HepG2 (cell line): Measurements from ENCODE around the gene B4GALT1. TPM values are rescaled to one million over a fixed set of nuclear protein-coding genes. Genes with fewer than 3 reads are reported as not detected.

ENCODE experiments used
- EEA1 ChIP-seq: sonication (generic); formaldehyde crosslinking; IDR thresholded peaks from 2 replicates; pipeline ENCODE4 v1.5.1; 2020; ENCODE audit warnings: mild to moderate bottlenecking, missing genetic modification reagents, borderline replicate concordance
- ELF3 ChIP-seq: IDR thresholded peaks from 2 replicates; pipeline ENCODE4 v1.6.1; 2016; ENCODE audit warnings: missing genetic modification reagents, missing compliant biosample characterization
- HES4 ChIP-seq: sonication (generic); formaldehyde crosslinking; IDR thresholded peaks from 2 replicates; pipeline ENCODE4 v1.9.0; 2021; ENCODE audit warnings: mild to moderate bottlenecking, missing genetic modification reagents, borderline replicate concordance
- HNRNPLL ChIP-seq: fragments of 200-400 bp; formaldehyde crosslinking; IDR thresholded peaks from 2 replicates; pipeline ENCODE4 v1.6.1; 2017; ENCODE audit warnings: mild to moderate bottlenecking, low read depth, low read length; ENCODE audit not compliant: poor library complexity, severe bottlenecking
- KDM1A ChIP-seq: IDR thresholded peaks from 2 replicates; pipeline ENCODE4 v1.6.1; 2016; ENCODE audit warnings: missing compliant biosample characterization
- LCORL ChIP-seq, 2 experiments: fragments of 450-650 bp in 1 of 2; sonication (generic) in 1 of 2; formaldehyde crosslinking in 1 of 2; IDR thresholded peaks; 2 replicates each; pipeline versions ENCODE4 v1.5.0 to v1.6.1; 2017 to 2020; ENCODE audit warnings: antibody characterized with exemption in 1 of 2, missing genetic modification reagents in 1 of 2
- MYNN ChIP-seq: sonication (generic); formaldehyde crosslinking; IDR thresholded peaks from 2 replicates; pipeline ENCODE4 v1.4.0; 2020; ENCODE audit warnings: mild to moderate bottlenecking, low read depth, missing genetic modification reagents
- PITX1 ChIP-seq: sonication (generic); formaldehyde crosslinking; IDR thresholded peaks from 2 replicates; pipeline ENCODE4 v1.5.1; 2020; ENCODE audit warnings: mild to moderate bottlenecking, missing genetic modification reagents
- PRPF4 ChIP-seq: fragments of 200-400 bp; formaldehyde crosslinking; IDR thresholded peaks from 2 replicates; pipeline ENCODE4 v1.6.1; 2016; ENCODE audit warnings: low read length, low read depth; ENCODE audit not compliant: poor library complexity, severe bottlenecking
- RFX5 ChIP-seq: IDR thresholded peaks from 2 replicates; pipeline ENCODE4 v1.6.1; 2011; ENCODE audit warnings: low read depth, low read length, improper control_type of control experiment
- ZFAT ChIP-seq: sonication (generic); formaldehyde crosslinking; conservative IDR thresholded peaks from 2 replicates; pipeline ENCODE4 v1.8.1; 2023; ENCODE audit warnings: missing genetic modification reagents, inconsistent platforms
- ZMYM4 ChIP-seq: sonication (generic); formaldehyde crosslinking; IDR thresholded peaks from 2 replicates; pipeline ENCODE4 v1.8.1; 2023; ENCODE audit warnings: mild to moderate bottlenecking, missing genetic modification reagents
- ZNF12 ChIP-seq: sonication (generic); formaldehyde crosslinking; IDR thresholded peaks from 2 replicates; pipeline ENCODE4 v1.5.0; 2020; ENCODE audit warnings: missing genetic modification reagents
- ZNF256 ChIP-seq: sonication (generic); formaldehyde crosslinking; conservative IDR thresholded peaks from 2 replicates; pipeline ENCODE4 v1.4.0; 2020; ENCODE audit warnings: missing genetic modification reagents
- ZNF552 ChIP-seq: sonication (generic); formaldehyde crosslinking; IDR thresholded peaks from 2 replicates; pipeline ENCODE4 v1.9.0; 2022; ENCODE audit warnings: missing genetic modification reagents, mild to moderate bottlenecking, borderline replicate concordance
- polyA plus RNA-seq, 8 experiments: library from polyadenylated mRNA; depleted of rRNA in 3 of 8; stranded (reverse) in 7 of 8; unstranded in 1 of 8; fragments of >200 nt; fragmentation: Illumina TruSeq in 4 of 8; extraction: Trizol in 4 of 8; gene quantifications; 2 replicates each; pipeline versions ENCODE4 v1.2.1 to v1.2.3, GENCODE V29; 2011 to 2016; ENCODE audit warnings: low read depth in 4 of 8, missing spikeins in 1 of 8, mixed read lengths in 1 of 8; ENCODE audit not compliant: insufficient read depth in 1 of 8
- total RNA-seq, 5 experiments: library from RNA; depleted of rRNA; stranded (reverse); fragments of >200 nt; fragmentation: Illumina TruSeq; extraction: Trizol; gene quantifications; 2 replicates each; pipeline ENCODE4 v1.2.3, GENCODE V29; 2016; ENCODE audit warnings: low read depth in 1 of 5
- TF ChIP-seq, protein P1 (sequence below): sonication (generic); formaldehyde crosslinking; IDR thresholded peaks from 2 replicates; pipeline ENCODE4 v1.9.0; 2021; ENCODE audit warnings: missing genetic modification reagents, borderline replicate concordance
- TF ChIP-seq, protein P2 (sequence below): sonication (generic); formaldehyde crosslinking; IDR thresholded peaks from 2 replicates; pipeline ENCODE4 v1.5.0; 2020; ENCODE audit warnings: mild to moderate bottlenecking, missing genetic modification reagents
- TF ChIP-seq, protein P3 (sequence below): sonication (generic); formaldehyde crosslinking; IDR thresholded peaks from 2 replicates; pipeline ENCODE4 v1.8.1; 2023; ENCODE audit warnings: missing genetic modification reagents, mild to moderate bottlenecking, borderline replicate concordance
- TF ChIP-seq, protein P4 (sequence below): sonication (generic); formaldehyde crosslinking; IDR thresholded peaks from 2 replicates; pipeline ENCODE4 v1.5.1; 2020; ENCODE audit warnings: missing genetic modification reagents, mild to moderate bottlenecking, borderline replicate concordance
- TF ChIP-seq, protein P5 (sequence below): sonication (generic); formaldehyde crosslinking; IDR thresholded peaks from 2 replicates; pipeline ENCODE4 v1.5.0; 2020; ENCODE audit warnings: mild to moderate bottlenecking, missing genetic modification reagents

Gene B4GALT1
- total and polyA plus RNA-seq, 2 of the 13 experiments (the other 11 are each of a cell fraction or from before 2014, with no cell fraction given): 15.7 to 33.5 TPM

DNA sequence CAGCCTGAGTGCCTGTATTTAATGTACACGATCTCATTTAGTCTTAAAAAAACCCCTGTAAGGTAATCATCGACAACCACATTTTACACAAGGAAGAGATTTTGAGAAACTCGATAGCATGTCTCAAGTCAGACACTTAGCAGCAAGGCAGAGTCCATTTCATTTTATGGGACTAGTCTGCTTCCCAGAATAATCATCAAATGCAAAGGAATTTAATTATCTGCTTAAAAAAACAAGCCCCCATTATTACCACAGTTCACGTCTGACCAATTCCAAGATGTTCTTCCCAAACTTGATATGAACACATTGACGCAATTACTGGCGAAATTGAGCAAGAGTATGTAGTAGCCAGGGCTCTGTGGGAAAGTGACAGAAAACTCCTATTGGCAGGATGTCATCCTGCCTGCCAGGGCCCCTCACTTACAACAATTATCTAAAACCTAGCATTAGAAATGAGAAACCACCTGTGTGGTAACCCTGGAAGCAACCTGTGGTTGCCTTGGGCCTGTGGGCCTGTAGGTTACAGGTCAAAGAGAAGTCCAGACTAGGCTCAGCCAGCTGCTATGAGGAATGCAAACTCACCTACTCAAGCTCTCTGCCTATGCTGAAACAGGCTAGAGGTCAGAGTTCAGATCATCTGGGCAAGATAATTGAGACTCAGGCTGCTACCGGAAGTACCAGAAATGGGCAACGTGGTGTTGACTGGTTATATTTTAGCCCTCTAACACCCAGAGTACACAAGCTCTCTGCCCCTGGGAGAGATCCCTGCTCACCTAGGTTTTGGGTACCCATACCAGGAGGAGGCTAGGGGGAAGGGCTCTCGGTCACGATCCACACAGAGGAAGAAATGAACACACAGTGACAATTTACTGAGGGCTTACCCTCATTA, 1.6 kb downstream of the B4GALT1 start (continued):
- TF ChIP-seq HNRNPLL (no peak), LCORL (IDR thresholded peaks at IDR 0.05) (no peak), LCORL (CRISPR knock-in tag; IDR thresholded peaks at IDR 0.05) (peak; percentile 89), HES4 (CRISPR knock-in tag) (no peak), ZNF256 (CRISPR knock-in tag) (0 out of 2 replicates have a peak, but pooled peaks have one; percentile 20), RFX5 (0 out of 2 replicates have a peak, but pooled peaks have one; percentile 44), KDM1A (peak; percentile 52; the same call in 1 of the 2 replicates), ZMYM4 (peak; percentile 75), PRPF4 (no peak), ZNF12 (CRISPR knock-in tag) (peak; percentile 100), EEA1 (CRISPR knock-in tag) (no peak), PITX1 (peak; percentile 77; the same call in 1 of the 2 replicates), ZNF552 (CRISPR knock-in tag) (no peak), ZFAT (CRISPR knock-in tag) (no peak), MYNN (CRISPR knock-in tag) (no peak), ELF3 (CRISPR knock-in tag) (peak; percentile 77; the same call in 1 of the 2 replicates)
- TF ChIP-seq, protein P1, sequence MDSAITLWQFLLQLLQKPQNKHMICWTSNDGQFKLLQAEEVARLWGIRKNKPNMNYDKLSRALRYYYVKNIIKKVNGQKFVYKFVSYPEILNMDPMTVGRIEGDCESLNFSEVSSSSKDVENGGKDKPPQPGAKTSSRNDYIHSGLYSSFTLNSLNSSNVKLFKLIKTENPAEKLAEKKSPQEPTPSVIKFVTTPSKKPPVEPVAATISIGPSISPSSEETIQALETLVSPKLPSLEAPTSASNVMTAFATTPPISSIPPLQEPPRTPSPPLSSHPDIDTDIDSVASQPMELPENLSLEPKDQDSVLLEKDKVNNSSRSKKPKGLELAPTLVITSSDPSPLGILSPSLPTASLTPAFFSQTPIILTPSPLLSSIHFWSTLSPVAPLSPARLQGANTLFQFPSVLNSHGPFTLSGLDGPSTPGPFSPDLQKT (CRISPR knock-in tag): peak; percentile 97; the same call in 1 of the 2 replicates
- TF ChIP-seq, protein P2, sequence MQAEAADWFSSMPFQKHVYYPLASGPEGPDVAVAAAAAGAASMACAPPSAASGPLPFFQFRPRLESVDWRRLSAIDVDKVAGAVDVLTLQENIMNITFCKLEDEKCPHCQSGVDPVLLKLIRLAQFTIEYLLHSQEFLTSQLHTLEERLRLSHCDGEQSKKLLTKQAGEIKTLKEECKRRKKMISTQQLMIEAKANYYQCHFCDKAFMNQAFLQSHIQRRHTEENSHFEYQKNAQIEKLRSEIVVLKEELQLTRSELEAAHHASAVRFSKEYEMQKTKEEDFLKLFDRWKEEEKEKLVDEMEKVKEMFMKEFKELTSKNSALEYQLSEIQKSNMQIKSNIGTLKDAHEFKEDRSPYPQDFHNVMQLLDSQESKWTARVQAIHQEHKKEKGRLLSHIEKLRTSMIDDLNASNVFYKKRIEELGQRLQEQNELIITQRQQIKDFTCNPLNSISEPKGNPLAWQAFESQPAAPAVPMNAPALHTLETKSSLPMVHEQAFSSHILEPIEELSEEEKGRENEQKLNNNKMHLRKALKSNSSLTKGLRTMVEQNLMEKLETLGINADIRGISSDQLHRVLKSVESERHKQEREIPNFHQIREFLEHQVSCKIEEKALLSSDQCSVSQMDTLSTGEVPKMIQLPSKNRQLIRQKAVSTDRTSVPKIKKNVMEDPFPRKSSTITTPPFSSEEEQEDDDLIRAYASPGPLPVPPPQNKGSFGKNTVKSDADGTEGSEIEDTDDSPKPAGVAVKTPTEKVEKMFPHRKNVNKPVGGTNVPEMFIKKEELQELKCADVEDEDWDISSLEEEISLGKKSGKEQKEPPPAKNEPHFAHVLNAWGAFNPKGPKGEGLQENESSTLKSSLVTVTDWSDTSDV: no peak
- TF ChIP-seq, protein P3, sequence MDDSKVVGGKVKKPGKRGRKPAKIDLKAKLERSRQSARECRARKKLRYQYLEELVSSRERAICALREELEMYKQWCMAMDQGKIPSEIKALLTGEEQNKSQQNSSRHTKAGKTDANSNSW: no peak
- TF ChIP-seq, protein P4, sequence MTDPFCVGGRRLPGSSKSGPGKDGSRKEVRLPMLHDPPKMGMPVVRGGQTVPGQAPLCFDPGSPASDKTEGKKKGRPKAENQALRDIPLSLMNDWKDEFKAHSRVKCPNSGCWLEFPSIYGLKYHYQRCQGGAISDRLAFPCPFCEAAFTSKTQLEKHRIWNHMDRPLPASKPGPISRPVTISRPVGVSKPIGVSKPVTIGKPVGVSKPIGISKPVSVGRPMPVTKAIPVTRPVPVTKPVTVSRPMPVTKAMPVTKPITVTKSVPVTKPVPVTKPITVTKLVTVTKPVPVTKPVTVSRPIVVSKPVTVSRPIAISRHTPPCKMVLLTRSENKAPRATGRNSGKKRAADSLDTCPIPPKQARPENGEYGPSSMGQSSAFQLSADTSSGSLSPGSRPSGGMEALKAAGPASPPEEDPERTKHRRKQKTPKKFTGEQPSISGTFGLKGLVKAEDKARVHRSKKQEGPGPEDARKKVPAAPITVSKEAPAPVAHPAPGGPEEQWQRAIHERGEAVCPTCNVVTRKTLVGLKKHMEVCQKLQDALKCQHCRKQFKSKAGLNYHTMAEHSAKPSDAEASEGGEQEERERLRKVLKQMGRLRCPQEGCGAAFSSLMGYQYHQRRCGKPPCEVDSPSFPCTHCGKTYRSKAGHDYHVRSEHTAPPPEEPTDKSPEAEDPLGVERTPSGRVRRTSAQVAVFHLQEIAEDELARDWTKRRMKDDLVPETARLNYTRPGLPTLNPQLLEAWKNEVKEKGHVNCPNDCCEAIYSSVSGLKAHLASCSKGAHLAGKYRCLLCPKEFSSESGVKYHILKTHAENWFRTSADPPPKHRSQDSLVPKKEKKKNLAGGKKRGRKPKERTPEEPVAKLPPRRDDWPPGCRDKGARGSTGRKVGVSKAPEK (CRISPR knock-in tag): no peak
- TF ChIP-seq, protein P5, sequence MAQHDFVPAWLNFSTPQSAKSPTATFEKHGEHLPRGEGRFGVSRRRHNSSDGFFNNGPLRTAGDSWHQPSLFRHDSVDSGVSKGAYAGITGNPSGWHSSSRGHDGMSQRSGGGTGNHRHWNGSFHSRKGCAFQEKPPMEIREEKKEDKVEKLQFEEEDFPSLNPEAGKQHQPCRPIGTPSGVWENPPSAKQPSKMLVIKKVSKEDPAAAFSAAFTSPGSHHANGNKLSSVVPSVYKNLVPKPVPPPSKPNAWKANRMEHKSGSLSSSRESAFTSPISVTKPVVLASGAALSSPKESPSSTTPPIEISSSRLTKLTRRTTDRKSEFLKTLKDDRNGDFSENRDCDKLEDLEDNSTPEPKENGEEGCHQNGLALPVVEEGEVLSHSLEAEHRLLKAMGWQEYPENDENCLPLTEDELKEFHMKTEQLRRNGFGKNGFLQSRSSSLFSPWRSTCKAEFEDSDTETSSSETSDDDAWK (CRISPR knock-in tag): no peak
